ENCODE results near the gene B4GALT5.

Gene B4GALT5

DNA sequence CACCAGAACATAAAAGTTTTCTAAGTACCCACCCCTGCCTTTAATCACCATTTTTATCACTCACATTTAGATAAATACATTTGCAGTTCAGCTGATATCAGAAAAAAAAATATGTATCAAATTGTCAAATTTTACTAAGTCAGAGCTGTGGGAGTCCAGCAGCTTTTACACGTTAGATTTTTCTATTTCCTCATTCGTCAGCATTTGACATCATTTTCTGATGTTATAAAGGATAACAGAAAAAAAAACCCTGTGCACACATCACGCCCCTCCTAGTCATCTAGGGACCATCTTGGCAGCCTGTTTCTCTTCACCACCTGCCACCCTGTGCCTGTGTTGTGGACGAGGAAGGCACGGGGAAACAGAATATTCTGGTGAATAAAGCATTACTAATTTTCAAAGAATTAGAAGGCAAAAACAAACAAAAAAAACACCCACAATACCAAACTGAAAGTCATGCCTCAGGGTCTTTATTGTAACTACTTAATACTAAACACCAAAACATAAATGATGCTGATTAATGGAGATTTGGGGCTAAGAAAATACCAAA lies 12.4 kb downstream of the B4GALT5 start:
- DNase-seq (ENCODE audit: extremely low read depth in 1 of 2, low read depth in 1 of 2): peak in 1 of 2 donors; percentile 39

DNA sequence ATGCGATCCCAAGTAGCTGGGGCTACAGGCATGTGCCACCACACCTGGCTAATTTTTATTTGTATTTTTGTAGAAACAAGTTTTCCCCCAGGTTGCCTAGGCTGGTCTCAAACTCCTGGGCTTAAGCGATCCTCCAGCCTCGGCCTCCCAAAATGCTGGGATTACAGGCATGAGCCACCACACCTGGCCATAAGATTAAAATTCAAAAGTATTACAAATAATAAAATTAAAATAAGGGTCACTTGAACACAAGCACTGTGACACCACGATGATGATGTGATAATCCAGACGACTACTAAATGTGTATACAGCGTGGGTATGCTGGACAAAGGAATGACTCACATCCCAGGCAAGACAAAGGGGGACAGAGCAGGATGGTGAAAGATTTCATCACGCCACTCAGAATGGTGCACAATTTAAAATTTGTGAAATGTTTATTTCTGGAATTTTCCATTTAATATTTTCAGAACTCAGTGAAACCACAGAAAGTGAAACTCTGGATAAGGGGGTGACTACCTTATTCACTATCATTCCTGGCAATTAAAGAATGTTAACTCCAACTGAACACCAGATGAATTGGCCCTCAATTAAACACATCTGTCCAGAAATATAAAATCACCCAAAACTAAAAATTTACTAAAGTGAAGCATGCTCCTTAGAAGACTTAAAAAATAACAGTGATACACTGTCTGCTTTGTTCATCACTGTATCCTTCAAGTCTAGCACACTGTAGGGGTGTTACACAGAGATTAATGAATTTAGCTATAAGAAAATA lies 13.1 kb downstream of the B4GALT5 start:
- no peak for DNase-seq (ENCODE audit: extremely low read depth in 1 of 2, low read depth in 1 of 2)

DNA sequence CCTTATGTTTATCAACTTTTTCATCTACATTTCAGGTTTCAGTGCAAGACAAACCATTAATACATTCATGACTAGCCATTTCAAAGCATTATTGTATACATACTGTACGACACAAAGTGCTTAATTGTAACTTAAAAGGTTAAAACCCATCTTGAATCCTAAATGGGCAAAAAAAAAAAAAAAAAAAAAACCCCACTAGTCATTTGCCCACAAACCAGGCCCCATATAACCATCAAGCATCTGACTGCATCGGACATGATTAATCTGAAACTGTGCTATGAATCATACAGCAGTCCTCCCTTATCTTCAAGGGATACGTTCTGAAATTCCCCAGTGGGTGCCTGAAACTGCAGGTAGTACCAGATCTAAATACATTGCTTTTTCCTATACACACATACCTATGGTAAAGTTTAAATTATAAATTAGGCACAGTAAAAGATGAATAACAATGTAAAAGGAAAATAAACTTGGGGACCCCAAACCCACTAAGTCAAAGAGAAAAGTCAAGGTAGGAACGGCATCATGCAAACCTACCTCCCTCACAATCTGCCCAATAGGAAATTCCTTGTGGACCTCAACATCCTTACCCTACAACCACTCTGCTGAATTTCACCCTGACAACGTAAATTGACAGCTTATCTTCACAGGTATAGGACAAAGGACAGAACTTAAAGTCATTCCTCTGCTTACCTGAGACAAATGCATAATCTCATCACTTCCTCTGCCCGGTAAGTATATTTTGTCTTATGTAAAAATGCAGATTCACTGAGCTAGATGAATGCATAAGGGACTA lies 14.3 kb downstream of the B4GALT5 start:
- no peak for DNase-seq (ENCODE audit: extremely low read depth in 1 of 2, low read depth in 1 of 2)

DNA sequence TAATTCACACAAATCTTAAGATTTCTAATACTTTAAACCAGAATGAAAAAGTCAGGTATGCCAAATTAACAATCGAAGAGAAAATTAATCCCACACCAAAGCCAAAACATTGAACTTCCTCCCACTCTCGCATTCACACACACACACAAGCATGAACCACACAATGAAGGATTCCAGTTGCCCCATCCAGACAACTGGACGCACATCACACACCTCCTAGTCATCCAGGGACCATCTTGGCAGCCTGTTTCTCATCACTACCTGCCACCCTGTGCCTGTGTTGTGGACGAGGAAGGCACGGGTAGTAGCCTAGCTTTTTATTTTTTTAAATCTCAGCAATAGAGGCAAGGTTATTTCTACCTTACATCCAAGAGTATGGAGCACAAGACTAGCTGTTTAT lies 15.2 kb downstream of the B4GALT5 start:
- DNase-seq (ENCODE audit: extremely low read depth in 1 of 2, low read depth in 1 of 2): no peak

DNA sequence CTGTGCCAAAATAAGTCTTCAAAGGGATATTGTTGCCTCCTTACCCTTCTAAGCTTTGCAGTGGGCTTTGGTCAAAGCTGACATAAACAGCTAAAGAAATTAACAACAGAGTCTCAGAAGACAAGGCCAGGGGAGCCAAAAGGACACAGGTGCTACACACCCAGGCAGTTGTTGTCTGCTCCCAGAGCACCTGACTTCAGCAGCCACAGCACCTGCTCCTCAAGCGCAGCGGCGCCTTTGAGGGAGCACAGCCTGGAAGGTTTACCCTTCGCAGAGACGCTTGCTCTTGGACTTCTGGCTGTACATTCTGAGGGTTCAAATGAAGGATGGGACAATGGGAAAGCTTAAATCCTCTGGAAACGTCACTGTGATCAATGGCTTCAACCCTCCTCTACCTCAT lies 16.6 kb downstream of the B4GALT5 start:
- DNase-seq (ENCODE audit: extremely low read depth in 1 of 2, low read depth in 1 of 2): no peak

- DNase-seq (ENCODE audit: extremely low read depth in 1 of 2, low read depth in 1 of 2): no peak
Measured at GRCh38 chr20:49696594-49696993, 17.1 kb downstream of the B4GALT5 start.

GRCh38 chr20:49695830-49696229 lies 17.8 kb downstream of the B4GALT5 start:
- DNase-seq (ENCODE audit: extremely low read depth in 1 of 2, low read depth in 1 of 2): no peak

GRCh38 chr20:49694450-49695071 lies 19.1 kb downstream of the B4GALT5 start:
- no peak for DNase-seq (ENCODE audit: extremely low read depth in 1 of 2, low read depth in 1 of 2)

DNA sequence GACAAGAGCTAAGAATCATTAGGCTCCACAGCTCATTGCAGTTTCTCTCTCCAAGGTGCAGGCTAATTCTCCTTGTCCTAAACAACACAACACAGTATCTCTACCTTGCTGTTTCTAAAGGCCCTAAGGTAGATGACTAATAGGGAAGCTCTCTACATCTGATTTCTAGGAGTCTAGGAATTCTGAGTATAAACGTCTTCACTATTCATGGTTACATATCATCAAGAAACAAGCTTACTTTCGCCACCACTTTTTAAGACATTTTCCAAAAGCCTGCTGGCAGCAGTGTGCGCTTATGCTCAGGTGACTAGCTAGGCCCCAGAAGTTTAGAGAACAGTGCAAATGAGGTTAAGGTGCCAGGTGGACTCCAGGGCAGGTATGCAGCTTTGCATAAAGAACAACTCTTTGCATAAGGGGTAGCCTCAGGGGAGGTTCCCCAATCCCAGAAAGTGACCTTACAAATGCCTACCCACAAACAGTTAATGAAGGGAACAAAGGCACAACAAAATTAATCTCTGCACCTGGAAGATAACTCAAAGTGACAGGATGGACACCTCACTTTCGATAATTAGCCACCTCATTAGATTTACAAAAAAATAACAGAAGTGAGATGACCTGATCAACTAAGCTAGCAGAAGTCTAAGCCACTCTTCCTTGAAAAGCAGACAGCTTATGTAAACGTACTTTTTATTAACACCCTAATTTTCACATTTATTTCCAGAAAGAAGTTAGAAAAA lies 20.1 kb downstream of the B4GALT5 start:
- no peak for DNase-seq (ENCODE audit: extremely low read depth in 1 of 2, low read depth in 1 of 2)

- DNase-seq (ENCODE audit: extremely low read depth in 1 of 2, low read depth in 1 of 2): no peak
Measured at GRCh38 chr20:49692941-49693340, 20.7 kb downstream of the B4GALT5 start.

DNA sequence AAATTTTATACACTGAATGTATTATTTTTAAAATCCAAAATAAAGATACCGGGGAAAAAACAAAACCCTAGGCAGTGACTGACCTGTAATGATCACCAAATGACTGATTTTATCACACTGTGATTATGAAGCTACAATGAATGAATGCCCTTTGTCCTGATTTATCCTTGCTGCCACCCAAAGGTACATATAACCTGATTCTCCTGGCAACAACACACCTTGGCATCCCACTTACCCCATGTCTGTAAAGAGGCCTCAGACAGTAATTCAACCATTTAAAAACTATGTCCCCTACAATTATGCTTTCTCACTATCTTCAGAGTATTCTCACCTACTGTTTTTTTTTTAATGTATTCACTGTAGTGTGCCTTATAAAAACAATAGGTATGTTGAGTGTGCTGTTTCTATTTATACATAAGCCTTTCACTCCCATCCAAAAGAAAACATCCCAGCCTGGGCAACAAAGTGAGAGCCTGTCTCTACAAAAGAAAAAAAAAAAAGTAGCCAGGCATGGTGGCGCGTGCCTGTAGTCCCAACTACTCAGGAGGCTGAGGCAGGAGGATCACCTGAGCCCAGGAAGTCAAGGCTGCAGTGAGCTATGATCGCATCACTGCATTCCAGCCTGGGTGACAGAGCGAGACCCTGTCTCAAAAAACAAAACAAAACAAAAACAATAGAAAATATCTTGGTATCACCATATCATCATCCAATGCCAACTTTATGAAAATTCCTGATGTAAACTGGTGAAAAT lies 21.7 kb downstream of the B4GALT5 start:
- DNase-seq (ENCODE audit: extremely low read depth in 1 of 2, low read depth in 1 of 2): no peak

DNA sequence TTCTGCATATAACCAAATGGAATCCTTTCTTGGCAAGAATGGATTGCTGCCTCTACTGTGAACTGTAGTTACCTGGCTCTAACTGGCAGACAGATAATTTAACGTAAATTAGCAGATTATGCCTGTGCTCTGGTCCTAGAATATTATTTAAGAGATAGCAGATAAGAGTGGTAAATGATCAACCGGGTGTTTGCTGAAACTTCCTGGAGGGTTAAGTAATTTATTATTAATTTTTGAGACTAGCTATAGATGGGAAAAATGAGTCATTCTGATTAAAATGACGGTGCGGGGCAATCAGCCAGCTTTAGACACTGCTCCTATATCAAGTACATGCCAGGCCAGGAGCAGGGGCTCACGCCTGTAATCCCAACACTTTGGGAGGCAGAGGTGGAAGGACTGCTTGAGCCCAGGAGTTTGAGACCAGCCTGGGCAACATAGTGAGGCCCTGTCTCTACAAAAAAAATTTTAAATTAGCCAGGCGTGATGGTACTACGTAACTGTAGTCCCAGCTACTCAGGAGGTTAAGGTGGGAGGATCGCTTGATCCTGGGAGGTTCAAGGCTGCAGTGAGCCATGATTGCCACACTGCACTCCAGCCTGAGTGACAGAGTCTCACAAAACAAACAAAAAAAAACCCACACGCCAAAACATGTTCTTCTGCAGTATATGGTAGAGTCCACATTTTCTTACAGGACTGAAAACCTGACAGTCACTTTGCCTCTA lies 22.6 kb downstream of the B4GALT5 start:
- DNase-seq (ENCODE audit: extremely low read depth in 1 of 2, low read depth in 1 of 2): no peak

GRCh38 chr20:49687595-49688567 lies 25.8 kb downstream of the B4GALT5 start:
- DNase-seq (ENCODE audit: extremely low read depth in 1 of 2, low read depth in 1 of 2): no peak

- no peak for DNase-seq (ENCODE audit: extremely low read depth in 1 of 2, low read depth in 1 of 2)
Measured at GRCh38 chr20:49685809-49686208, 27.9 kb downstream of the B4GALT5 start.

- DNase-seq (ENCODE audit: extremely low read depth in 1 of 2, low read depth in 1 of 2): no peak
Measured at GRCh38 chr20:49685161-49685601, 28.5 kb downstream of the B4GALT5 start.

- DNase-seq (ENCODE audit: extremely low read depth in 1 of 2, low read depth in 1 of 2): no peak
Measured at GRCh38 chr20:49684335-49684997, 29.2 kb downstream of the B4GALT5 start.

- no peak for DNase-seq (ENCODE audit: extremely low read depth in 1 of 2, low read depth in 1 of 2)
Measured at GRCh38 chr20:49682798-49683197, 30.9 kb downstream of the B4GALT5 start.

- no peak for DNase-seq (ENCODE audit: extremely low read depth in 1 of 2, low read depth in 1 of 2)
Measured at GRCh38 chr20:49682278-49682677, 31.4 kb downstream of the B4GALT5 start.
